Cerebellar cortex (tissue), 1 donor: ENCODE data around the gene GRK4.
"Not testable (repeated sequence)": the region's sequence is repeated elsewhere in the genome, so short reads cannot be mapped to it uniquely, and the experiment has no call there.

Experiments used
- DNase-seq: peaks from one replicate; pipeline ENCODE4 v3.0.0-alpha.2; 2015; ENCODE audit warnings: low spot score

Gene GRK4

DNA sequence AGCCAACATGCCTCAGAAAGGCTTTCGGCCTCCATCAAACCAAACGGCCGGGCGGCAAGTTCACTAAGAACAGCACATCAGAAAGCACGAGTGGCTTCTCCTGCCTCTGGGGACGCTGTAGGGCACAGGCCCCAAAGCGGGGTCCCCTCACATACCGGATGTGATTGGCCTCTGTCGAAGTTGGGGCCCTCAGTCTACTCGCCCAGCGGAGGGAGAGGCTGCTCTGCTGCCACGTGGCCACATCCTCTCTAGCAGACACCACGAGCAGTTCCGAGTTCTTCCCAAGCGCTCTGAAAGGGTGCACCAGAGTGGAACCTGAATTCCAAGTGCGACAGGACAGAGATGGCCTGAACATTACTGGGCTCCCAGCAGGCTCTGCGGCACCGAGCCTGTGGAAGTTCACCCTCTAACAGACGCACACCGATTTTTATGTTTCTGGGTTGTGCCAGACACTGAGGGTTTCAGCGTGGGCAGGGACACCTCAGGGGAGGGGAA, 21.3 kb upstream of the GRK4 start:
- DNase-seq: no peak

- no peak for DNase-seq
Observed at GRCh38 chr4:2942532-2943363, 20.6 kb upstream of the GRK4 start.

DNA sequence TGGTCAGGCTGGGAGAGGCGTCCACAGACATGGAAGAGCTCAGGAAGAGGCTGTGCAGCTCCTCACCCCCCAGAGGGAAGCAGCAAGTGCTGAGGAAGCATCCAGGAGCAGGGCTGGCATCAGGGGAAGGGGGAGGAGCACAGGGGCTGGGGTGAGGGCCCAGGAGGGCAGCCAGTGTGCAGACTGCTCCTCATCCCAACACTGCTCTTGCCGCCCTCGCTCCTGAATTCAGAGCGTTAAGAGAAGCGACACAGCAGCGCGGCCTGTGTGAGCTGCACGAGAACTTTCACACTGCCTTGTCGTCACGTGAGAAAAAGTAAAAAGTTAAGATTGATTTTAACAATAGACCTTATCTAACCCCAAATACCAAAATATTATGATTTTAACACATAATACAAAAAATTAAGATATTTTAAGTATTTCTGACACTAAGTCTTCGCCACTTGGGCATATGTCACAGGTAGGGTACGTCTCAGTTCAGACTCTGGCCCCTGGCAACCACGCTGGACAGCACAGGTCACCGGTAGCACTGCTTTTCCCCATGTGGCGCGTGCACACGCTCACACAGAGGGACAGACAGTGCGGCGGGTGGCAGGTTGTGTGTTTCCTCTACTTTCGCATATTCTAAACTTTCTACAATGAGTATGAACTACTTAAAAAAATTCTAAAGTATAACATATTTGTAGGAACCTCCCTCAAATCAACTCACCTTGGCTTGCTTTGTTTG, 19.8 kb upstream of the GRK4 start:
- no peak for DNase-seq

DNA sequence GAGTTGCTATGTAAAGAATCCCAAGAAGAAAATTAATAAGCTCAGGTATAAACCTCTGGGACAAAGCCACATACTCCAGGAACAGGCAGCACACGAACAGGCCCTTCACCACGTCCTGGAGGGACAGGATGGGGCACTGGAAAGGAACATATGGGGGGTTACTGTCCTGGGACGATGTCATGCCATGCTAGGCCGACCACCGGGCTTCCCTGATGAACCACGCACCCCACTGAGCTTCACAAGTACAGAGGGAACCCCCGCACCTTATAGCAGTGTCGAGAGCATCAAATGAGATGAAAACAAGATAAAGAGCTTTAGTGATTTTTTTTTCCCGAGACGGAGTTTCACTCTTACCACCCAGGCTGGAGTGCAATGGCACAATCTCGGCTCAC, 19.3 kb upstream of the GRK4 start:
- no peak for DNase-seq

DNA sequence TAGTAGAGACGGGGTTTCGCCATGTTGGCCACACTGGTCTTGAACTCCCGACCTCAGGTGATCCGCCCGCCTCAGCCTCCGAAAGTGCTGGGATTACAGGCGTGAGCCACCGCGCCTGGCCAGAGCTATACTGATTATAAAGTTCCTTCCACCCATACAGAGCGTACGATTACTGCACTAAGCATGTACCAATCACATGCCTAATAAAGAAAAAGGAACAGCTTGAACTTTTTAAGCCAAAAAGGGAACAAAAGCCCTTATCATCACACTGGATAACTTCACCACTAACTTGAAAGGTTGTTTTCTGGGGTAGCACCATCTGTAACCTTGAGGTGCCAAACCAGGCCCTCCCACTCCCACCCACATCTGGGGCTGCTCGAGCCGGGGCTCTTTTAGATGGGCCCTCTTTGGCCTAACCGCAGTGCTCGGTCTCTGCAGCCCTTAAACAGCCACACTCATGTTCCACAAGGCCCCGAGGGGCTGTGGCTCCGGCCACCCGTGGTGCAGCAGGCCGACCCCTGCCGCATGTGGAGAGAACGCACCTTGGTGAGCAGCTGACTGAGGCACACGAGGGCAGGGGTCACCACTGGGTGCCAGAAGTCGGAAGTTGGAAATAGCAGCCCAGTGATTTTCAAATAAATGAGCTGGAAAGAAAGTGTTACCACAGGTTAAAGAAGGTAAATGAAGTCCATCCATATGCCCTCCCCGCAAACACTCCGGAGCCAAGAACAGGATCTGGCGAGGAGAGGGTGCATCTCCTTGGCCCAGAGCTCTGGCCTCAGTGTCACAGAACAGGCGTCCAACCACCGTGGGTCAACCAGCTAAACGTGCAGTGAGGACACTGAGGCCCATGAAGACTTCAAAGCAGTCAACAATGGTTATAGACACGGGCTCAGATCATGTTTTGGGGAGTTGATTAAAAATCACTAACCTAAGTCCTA, 18.5 kb upstream of the GRK4 start:
- no peak for DNase-seq

- not testable (repeated sequence) for DNase-seq
Observed at GRCh38 chr4:2945619-2946604, 17.5 kb upstream of the GRK4 start.

- no peak for DNase-seq
Observed at GRCh38 chr4:2946812-2947600, 16.4 kb upstream of the GRK4 start.

DNA sequence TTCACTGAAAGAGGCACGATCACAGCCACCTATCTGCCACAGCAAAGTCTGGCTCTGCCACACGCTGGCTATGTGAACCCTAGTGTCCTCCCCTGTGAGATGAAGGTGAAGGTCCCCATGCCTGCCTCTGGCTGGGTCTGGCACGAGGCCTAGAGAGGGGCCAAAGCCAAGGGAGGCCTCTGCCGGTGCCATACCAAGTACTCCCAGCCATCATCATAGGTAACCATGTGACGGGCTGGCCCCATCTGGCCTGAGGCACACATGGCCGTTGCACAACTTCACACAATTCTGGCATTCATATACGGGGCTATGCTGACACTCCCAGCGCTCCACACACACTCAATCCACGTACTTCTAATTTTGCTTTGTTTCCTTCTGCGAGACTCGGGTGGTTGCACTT, 15.4 kb upstream of the GRK4 start:
- DNase-seq: no peak

GRCh38 chr4:2948895-2949781, 14.2 kb upstream of the GRK4 start:
- DNase-seq: peak; percentile 90

- no peak for DNase-seq
Observed at GRCh38 chr4:2949782-2950125, 13.6 kb upstream of the GRK4 start.

DNA sequence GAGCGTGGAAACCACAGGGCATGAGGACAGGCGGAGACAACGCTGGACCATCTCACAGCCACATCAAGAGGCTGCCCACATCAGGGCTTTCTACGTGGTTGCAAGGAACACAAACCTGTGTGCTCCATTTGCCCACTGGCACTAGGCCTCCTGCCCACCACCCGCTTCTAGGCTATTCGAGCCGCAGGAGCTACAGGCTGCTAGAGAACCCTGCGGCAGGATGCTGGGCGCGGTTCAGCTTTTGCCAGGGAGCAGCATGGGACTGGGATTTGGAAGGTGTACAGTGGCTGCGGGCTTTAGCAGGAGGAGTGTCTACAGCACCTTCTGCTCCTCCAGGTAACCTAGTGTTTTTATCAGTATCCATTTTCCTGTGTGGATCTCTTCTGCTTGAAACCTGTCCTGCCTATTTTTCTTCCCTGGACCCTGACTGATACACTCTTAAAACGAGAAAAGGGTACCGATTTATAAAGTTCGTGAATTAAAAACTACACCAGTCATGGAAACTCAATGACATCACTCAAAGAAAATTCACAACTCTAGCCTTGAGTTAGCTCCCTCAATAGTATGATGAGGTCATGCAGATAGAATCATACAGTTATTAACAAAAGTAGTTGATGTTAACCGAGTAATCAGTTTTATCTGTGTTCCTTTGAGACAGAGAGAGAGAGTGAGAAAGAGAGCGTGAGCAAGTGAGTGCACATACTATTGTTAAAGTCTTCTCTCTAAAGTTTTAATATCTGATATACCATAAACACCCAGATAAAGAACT, 13.0 kb upstream of the GRK4 start:
- DNase-seq: peak; percentile 79

- no peak for DNase-seq
Observed at GRCh38 chr4:2953496-2953895, 9.9 kb upstream of the GRK4 start.

- no peak for DNase-seq
Observed at GRCh38 chr4:2954358-2955185, 8.8 kb upstream of the GRK4 start.

DNA sequence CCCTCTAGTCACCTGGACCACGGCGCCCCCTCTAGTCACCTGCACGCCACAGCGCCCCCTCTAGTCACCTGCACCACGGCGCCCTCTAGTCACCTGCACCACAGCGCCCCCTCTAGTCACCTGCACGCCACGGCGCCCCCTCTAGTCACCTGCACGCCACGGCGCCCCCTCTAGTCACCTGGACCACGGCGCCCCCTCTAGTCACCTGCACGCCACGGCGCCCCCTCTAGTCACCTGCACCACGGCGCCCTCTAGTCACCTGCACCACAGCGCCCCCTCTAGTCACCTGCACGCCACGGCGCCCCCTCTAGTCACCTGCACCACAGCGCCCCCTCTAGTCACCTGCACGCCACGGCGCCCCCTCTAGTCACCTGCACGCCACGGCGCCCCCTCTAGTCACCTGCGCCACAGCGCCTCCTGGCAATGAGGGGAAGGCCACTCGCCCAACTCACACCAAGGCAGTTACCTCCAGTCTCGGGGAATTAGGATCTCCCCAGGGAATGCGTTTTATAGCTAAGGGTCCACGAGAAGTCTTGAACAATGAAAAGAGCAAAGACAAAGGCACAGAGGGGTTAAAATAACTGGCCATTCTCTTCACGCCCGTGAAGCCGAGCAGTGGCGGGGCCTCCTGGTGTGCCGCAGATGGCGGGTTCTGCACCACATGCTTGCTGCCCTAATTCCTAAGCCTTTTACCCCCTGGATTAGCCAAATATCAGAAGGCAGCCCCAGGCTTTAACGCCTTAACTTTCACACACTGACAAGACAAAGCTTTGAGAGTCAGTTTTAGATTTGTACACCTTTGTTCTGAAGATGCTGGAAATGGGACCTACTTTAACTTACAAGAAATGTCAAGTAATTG, 8.0 kb upstream of the GRK4 start:
- peak; percentile 70 for DNase-seq

DNA sequence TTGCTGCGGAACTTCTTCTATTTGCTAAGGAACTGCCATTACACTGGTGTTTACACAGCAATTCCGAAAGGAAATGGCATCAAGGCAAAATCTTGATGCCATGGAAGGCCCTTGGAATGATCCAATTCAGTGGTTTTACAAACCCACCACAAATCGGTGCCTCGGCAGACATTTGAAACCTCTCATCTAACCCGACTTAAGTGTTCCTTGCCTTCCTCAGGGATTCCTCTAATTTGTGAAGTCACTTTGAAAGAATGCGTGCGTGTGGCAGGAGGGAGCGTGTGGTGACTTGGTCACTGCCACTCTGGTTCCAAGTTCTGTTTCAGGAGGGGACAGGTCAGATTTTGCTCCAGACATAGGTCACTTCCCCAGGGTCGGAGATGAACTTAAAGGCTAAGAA, 4.9 kb upstream of the GRK4 start:
- DNase-seq: no peak

DNA sequence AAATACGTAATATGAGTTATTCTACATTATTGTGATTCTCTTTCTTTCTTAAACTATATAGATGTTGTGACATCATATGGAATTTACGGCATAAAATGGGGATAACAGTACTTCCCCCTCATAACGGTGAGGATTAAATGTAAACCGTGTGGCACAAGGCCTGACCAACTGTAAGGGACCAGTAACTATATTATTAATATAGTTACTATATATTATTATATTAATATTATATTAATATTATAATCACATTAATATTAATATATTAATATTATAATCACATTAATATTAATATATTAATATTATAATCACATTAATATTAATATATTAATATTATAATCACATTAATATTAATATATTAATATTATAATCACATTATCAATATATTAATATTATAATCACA, 2.9 kb upstream of the GRK4 start:
- not testable (repeated sequence) for DNase-seq

DNA sequence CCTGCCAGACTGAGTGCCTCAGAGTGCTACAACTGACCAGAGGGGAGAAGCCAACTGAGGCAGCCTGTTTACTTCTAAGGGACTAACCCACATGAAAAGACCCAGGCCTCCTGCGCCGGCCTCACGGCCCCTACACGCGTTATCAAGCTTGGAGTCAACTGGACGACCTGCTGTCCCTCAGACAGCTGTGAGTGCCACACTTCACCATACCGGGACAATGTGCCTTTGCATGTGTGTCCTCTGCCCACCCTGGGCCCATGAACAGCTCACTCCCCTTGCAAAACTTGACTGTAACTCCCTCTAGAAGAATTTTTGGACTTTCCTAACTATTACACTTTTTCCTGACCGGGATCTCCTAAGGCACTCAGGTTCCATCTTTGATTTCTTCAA, 2.0 kb upstream of the GRK4 start:
- DNase-seq: no peak
